Body of pancreas (tissue), 4 donors: ENCODE measurements around the gene DOK3. TPM values are rescaled to one million over a fixed set of nuclear protein-coding genes. Genes with fewer than 3 reads are reported as not detected.

Experiments used
- ATAC-seq: fragments of 150-250 bp; one replicate; pipeline ENCODE4 v1.9.1; 2016
- DNase-seq, 4 donors: peaks; one replicate each; pipeline ENCODE4 v3.0.0-alpha.2; 2019
- H3K27ac ChIP-seq, 4 donors: fragments of 200-600 bp; sonication (generic); 1 replicate in 3 of 4; 2 replicates in 1 of 4; pipeline versions ENCODE4 v1.5.1 to v1.6.1; 2016 to 2019; ENCODE audit warnings: mild to moderate bottlenecking in 1 of 4, mixed read lengths in 1 of 4, moderate library complexity in 1 of 4
- H3K27me3 ChIP-seq, 2 donors: fragments of 200-600 bp; sonication (generic); one replicate each; pipeline ENCODE4 v1.6.0; 2016; ENCODE audit warnings: mild to moderate bottlenecking in 1 of 2
- H3K36me3 ChIP-seq, 2 donors: fragments of 200-600 bp; sonication (generic); replicated peaks in 1 of 2; 2 replicates each; pipeline ENCODE4 v1.5.1; 2016; ENCODE audit warnings: low read depth in 2 of 2; ENCODE audit not compliant: insufficient read depth in 1 of 2
- H3K4me1 ChIP-seq: fragments of 200-600 bp; sonication (generic); one replicate; pipeline ENCODE4 v1.6.0; 2016
- H3K4me3 ChIP-seq, 2 donors: fragments of 200-600 bp; sonication (generic); 1 replicate in 1 of 2; 2 replicates in 1 of 2; pipeline ENCODE4 v1.5.1; 2016 to 2019
- H3K9me3 ChIP-seq, 3 donors: fragments of 200-600 bp; sonication (generic); 1 replicate in 2 of 3; 2 replicates in 1 of 3; pipeline ENCODE4 v1.5.1; 2016
- POLR2A ChIP-seq, 3 donors: fragments of 450-650 bp; IDR thresholded peaks; one replicate each; pipeline ENCODE4 v1.6.1; 2016; ENCODE audit warnings: antibody characterized with exemption in 3 of 3, mild to moderate bottlenecking in 2 of 3
- WGBS, 2 donors: methylation state at CpG; one replicate each; pipeline ENCODE4 v1.1.5; 2017; 5-methylcytosine and 5-hydroxymethylcytosine counted together
- intact Hi-C: fragments of 100-400 bp; cut with DNase I; formaldehyde crosslinking; loops from one replicate; pipeline ENCODE4 v1.15.1; 2023
- total RNA-seq, 2 donors: library from RNA; depleted of rRNA; stranded (reverse); fragments of >200 nt; gene quantifications; one replicate each; pipeline ENCODE4 v1.1.0, GENCODE V29; 2016
- TF ChIP-seq, protein P1 (sequence below), 7 experiments: fragments of 450-650 bp in 4 of 7; fragments of 200-600 bp in 3 of 7; sonication (generic) in 3 of 7; IDR thresholded peaks; one replicate each; pipeline ENCODE4 v1.5.1; 2016 to 2019; ENCODE audit warnings: antibody characterized with exemption in 7 of 7

The DOK3 gene
- total RNA-seq, 2 donors from 2014 or later = 3.3 to 5.4 TPM

DNA sequence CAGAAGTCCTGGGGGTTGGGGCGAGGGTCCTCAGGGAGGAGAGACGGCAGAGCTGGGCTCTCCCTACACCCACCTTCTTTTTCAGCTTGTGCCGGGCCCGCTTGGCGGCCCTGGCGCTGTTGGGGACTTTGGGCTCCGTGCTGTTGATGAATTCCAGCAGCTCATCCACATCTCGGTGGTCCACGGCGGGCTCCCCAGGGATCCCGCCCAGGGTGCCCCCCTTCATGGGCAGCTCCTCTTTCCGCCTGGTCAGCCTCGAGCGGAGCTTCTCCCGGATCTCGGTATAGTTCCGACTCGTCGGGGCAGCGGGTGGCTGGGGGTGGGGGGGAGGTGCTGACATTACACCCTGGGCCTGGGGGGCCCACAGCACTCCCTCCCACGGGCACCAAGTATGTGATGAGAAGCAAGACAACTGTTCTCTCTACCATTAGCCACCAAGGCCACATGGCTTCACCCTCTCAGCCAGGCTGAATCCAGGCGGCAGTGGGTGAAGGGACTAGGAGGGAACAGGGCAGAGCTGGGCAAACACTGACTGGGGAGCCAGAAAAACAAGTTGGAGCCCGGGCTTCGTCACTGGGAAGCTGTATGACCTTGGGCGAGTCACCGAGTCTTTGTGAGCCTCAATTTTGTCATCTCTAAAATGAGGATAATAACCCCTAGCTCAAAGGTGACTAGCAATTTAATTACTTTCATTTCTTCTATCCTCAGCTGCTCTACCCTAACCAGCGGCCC lies 21.7 kb upstream of the DOK3 start:
- TF ChIP-seq, protein P1, sequence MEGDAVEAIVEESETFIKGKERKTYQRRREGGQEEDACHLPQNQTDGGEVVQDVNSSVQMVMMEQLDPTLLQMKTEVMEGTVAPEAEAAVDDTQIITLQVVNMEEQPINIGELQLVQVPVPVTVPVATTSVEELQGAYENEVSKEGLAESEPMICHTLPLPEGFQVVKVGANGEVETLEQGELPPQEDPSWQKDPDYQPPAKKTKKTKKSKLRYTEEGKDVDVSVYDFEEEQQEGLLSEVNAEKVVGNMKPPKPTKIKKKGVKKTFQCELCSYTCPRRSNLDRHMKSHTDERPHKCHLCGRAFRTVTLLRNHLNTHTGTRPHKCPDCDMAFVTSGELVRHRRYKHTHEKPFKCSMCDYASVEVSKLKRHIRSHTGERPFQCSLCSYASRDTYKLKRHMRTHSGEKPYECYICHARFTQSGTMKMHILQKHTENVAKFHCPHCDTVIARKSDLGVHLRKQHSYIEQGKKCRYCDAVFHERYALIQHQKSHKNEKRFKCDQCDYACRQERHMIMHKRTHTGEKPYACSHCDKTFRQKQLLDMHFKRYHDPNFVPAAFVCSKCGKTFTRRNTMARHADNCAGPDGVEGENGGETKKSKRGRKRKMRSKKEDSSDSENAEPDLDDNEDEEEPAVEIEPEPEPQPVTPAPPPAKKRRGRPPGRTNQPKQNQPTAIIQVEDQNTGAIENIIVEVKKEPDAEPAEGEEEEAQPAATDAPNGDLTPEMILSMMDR (IDR thresholded peaks at IDR 0.05) = no peak
- no peak for TF ChIP-seq POLR2A (IDR thresholded peaks at IDR 0.05)
- H3K4me3 ChIP-seq = no peak overlapping the region
- no peaks in the 10 kb centered on the region for H3K9me3 ChIP-seq
- DNase-seq (no peak), ATAC-seq (no peak)
- intact Hi-C loops = no loop called here
- H3K27ac ChIP-seq = no peak overlapping the region
- peaks cover 1% of the 10 kb centered on the region for H3K4me1 ChIP-seq
- H3K36me3 ChIP-seq = peaks cover 0 to 33% of the 10 kb centered on the region in 2 donors
- 63 to 80% methylated on average over 9 to 22 of the region's 27 CpGs for WGBS, 2 donors
- no peaks in the 10 kb centered on the region for H3K27me3 ChIP-seq

- no peak for ATAC-seq
- Histone ChIP-seq H3K36me3 (peaks cover 0 to 27% of the 10 kb centered on the region in 2 donors), H3K4me1 (no peaks in the 10 kb centered on the region), H3K27ac (no peak overlapping the region), H3K27me3 (no peaks in the 10 kb centered on the region), H3K4me3 (no peak overlapping the region), H3K9me3 (no peaks in the 10 kb centered on the region)
- no peak for DNase-seq
- intact Hi-C loops = no loop called here
- TF ChIP-seq, protein P1 (IDR thresholded peaks at IDR 0.05) = no peak
- no peak for TF ChIP-seq POLR2A (IDR thresholded peaks at IDR 0.05)
- WGBS, 2 donors = 91 to 95% methylated on average over 3 of the region's 3 CpGs
Observed at GRCh38 chr5:177530638-177531037, 21.0 kb upstream of the DOK3 start.

- Histone ChIP-seq H3K4me3 (no peak overlapping the region), H3K9me3 (no peaks in the 10 kb centered on the region), H3K4me1 (no peaks in the 10 kb centered on the region), H3K27me3 (no peaks in the 10 kb centered on the region), H3K36me3 (peaks cover 0 to 27% of the 10 kb centered on the region in 2 donors), H3K27ac (no peak overlapping the region)
- TF ChIP-seq POLR2A (IDR thresholded peaks at IDR 0.05) = no peak
- TF ChIP-seq, protein P1 (IDR thresholded peaks at IDR 0.05) = no peak
- no peak for ATAC-seq
- no peak for DNase-seq
- WGBS, 2 donors = 83 to 86% methylated on average over 9 to 12 of the region's 12 CpGs
- intact Hi-C loops = no loop called here
Observed at GRCh38 chr5:177529247-177530203, 19.9 kb upstream of the DOK3 start.

GRCh38 chr5:177528631-177529030 lies 19.0 kb upstream of the DOK3 start:
- peaks cover 0 to 29% of the 10 kb centered on the region in 2 donors for H3K36me3 ChIP-seq
- no peak overlapping the region for H3K4me3 ChIP-seq
- no peaks in the 10 kb centered on the region for H3K27me3 ChIP-seq
- no peaks in the 10 kb centered on the region for H3K9me3 ChIP-seq
- H3K27ac ChIP-seq = no peak overlapping the region
- no peak for TF ChIP-seq POLR2A (IDR thresholded peaks at IDR 0.05)
- TF ChIP-seq, protein P1 (IDR thresholded peaks at IDR 0.05) = no peak
- intact Hi-C loops = no loop called here
- no peak for DNase-seq
- 91 to 92% methylated on average over 10 of the region's 10 CpGs for WGBS, 2 donors
- ATAC-seq = no peak
- no peaks in the 10 kb centered on the region for H3K4me1 ChIP-seq
